Brain microvascular endothelial cell (primary cell): ENCODE results near the gene FBXL20.

Source experiments
- DNase-seq: peaks from one replicate; pipeline ENCODE4 v3.0.0-alpha.2; 2020
- H3K27ac ChIP-seq: fragments of 250-450 bp; sonication (Bioruptor Pico); 2 replicates; pipeline ENCODE4 v1.5.1; 2020; ENCODE audit warnings: mild to moderate bottlenecking, moderate library complexity
- H3K27me3 ChIP-seq: fragments of 250-450 bp; sonication (Bioruptor Pico); replicated peaks from 2 replicates; pipeline ENCODE4 v1.5.1; 2020; ENCODE audit warnings: mild to moderate bottlenecking
- H3K36me3 ChIP-seq: fragments of 250-450 bp; sonication (Bioruptor Pico); replicated peaks from 2 replicates; pipeline ENCODE4 v1.5.1; 2020; ENCODE audit warnings: mild to moderate bottlenecking
- H3K4me3 ChIP-seq: 2 replicates; pipeline ENCODE4 v1.5.1; 2011; ENCODE audit warnings: low read depth, mild to moderate bottlenecking, control low read depth, low read length, moderate library complexity
- in situ Hi-C: cut with HindIII; loops from 2 replicates; pipeline ENCODE4 v1.10.0; 2017; ENCODE audit warnings: low sequenced_read_pairs, low pct_ligation_motif_present
- TF ChIP-seq, protein P1 (sequence below): IDR thresholded peaks from 2 replicates; pipeline ENCODE4 v1.5.1; 2011; ENCODE audit warnings: low read depth, mild to moderate bottlenecking, moderate library complexity, low read length, control low read depth, inconsistent platforms; ENCODE audit errors: missing control alignments

Gene FBXL20

GRCh38 chr17:39246274-39246673 lies 155.2 kb downstream of the FBXL20 start:
- no peak for DNase-seq
- TF ChIP-seq, protein P1, sequence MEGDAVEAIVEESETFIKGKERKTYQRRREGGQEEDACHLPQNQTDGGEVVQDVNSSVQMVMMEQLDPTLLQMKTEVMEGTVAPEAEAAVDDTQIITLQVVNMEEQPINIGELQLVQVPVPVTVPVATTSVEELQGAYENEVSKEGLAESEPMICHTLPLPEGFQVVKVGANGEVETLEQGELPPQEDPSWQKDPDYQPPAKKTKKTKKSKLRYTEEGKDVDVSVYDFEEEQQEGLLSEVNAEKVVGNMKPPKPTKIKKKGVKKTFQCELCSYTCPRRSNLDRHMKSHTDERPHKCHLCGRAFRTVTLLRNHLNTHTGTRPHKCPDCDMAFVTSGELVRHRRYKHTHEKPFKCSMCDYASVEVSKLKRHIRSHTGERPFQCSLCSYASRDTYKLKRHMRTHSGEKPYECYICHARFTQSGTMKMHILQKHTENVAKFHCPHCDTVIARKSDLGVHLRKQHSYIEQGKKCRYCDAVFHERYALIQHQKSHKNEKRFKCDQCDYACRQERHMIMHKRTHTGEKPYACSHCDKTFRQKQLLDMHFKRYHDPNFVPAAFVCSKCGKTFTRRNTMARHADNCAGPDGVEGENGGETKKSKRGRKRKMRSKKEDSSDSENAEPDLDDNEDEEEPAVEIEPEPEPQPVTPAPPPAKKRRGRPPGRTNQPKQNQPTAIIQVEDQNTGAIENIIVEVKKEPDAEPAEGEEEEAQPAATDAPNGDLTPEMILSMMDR, result peak; percentile 40
- in situ Hi-C loops, result no loop called here
- H3K27ac ChIP-seq, result no peak overlapping the region
- no peaks in the 10 kb centered on the region for H3K36me3 ChIP-seq
- no peak overlapping the region for H3K4me3 ChIP-seq
- no peaks in the 10 kb centered on the region for H3K27me3 ChIP-seq

- TF ChIP-seq, protein P1, result peak; percentile 95
- Histone ChIP-seq H3K27me3 (no peaks in the 10 kb centered on the region), H3K36me3 (no peaks in the 10 kb centered on the region), H3K27ac (no peak overlapping the region), H3K4me3 (no peak overlapping the region)
- DNase-seq, result peak; percentile 76
- in situ Hi-C loops, result no loop called here
Observed at GRCh38 chr17:39244600-39245570, 156.5 kb downstream of the FBXL20 start.

- in situ Hi-C loops, result no loop called here
- TF ChIP-seq, protein P1, result no peak
- H3K36me3 ChIP-seq, result no peaks in the 10 kb centered on the region
- no peaks in the 10 kb centered on the region for H3K27me3 ChIP-seq
- no peak for DNase-seq
- no peak overlapping the region for H3K4me3 ChIP-seq
- H3K27ac ChIP-seq, result no peak overlapping the region
Observed at GRCh38 chr17:39244016-39244599, 157.3 kb downstream of the FBXL20 start.

DNA sequence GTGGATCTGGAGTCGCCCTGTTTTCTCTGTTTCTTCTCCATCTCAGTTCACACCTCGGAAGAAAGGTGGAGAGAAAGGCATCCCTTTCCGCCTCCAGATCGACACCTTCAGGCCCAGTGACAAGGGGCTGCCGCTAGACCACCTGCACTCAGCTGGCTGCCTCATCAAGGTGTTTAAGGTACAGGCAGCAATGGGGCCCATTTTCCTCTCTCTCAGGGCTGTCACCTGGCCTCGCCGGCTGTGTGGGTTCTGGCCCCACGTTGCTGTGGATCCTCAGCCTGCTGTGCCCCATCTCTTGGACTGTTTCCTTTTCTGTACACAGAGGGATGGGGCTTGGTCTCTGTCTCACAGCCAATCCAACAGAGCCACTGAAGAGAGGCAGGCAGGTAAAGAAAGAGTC lies 158.3 kb downstream of the FBXL20 start:
- H3K27ac ChIP-seq, result no peak overlapping the region
- H3K27me3 ChIP-seq, result no peaks in the 10 kb centered on the region
- in situ Hi-C loops, result no loop called here
- no peak for DNase-seq
- H3K4me3 ChIP-seq, result no peak overlapping the region
- H3K36me3 ChIP-seq, result no peaks in the 10 kb centered on the region
- TF ChIP-seq, protein P1, result no peak

DNA sequence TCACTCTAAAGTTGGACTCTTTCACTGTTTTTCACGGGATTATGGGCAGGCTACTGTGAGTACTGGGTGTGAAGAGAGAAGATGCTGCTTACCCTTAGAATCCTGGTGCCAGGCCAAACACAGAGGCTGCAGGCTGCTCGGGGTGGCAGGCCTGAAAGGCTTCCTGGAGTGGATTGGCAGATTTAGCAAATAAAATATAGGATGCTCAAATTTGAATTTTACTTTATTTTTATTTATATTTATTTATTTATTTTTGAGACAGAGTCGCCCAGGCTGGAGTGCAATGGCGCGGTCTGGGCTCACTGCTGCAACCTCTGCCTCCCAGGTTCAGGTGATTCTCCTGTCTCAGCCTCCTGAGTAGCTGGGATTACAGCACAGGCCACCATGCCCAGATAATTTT lies 160.8 kb downstream of the FBXL20 start:
- Histone ChIP-seq H3K4me3 (no peak overlapping the region), H3K27me3 (no peaks in the 10 kb centered on the region), H3K27ac (no peak overlapping the region), H3K36me3 (no peaks in the 10 kb centered on the region)
- in situ Hi-C loops, result no loop called here
- TF ChIP-seq, protein P1, result no peak
- no peak for DNase-seq
